Diencephalon (tissue), 1 donor: ENCODE data around the gene NUP205. TPM values are rescaled to one million over a fixed set of nuclear protein-coding genes. Genes with fewer than 3 reads are reported as not detected.

Source experiments
- small RNA-seq: library from RNA; depleted of rRNA; stranded (forward); fragments of <200 nt; gene quantifications from one replicate; pipeline ENCODE3, GENCODE V24; 2014
- total RNA-seq: library from RNA; depleted of rRNA; stranded (reverse); fragments of >200 nt; gene quantifications from one replicate; pipeline ENCODE4 v1.2.3, GENCODE V29; 2014

Gene NUP205
- total RNA-seq, result 44.5 TPM

GRCh38 chr7:135557455-135558336 is at the start of gene NUP205:
NUP205 (plus strand) TSS chr7:135557917; CDS start chr7:135557945, 28 bp downstream.

GRCh38 chr7:135509839-135510591 is 47.7 kb upstream of the NUP205 start, which contains the start of gene CNOT4:
CNOT4 (minus strand) TSS chr7:135510102; CDS start chr7:135438331, 71,771 bp downstream.

GRCh38 chr7:135662373-135663114 is 104.8 kb downstream of the NUP205 start, which contains the start of gene STMP1:
STMP1 (plus strand) TSS chr7:135662514.

Small RNA genes lying within 50 kb of the gene (small RNA-seq; reads per million reads assigned to genes)
- gene RNU6-1154P, result not detected

Other genes starting within 250 kb of the NUP205 start
- 25.4 TPM for gene CNOT4, start 47.8 kb upstream of the NUP205 start, total RNA-seq
- gene STMP1, start 104.6 kb downstream of the NUP205 start, total RNA-seq, result 26.5 TPM
- 18.9 TPM for gene SLC13A4, start 170.3 kb downstream of the NUP205 start, total RNA-seq
- gene FAM180A, start 190.9 kb downstream of the NUP205 start, total RNA-seq, result not detected